HG02588 (cell line): ENCODE data around the gene TNFRSF12A.

ENCODE experiments used
- ATAC-seq: cut with Tn5 transposase; IDR thresholded peaks from one replicate; pipeline ENCODE4 v1.9.1; 2021; ENCODE audit warnings: mild to moderate bottlenecking, moderate library complexity; ENCODE audit not compliant: unreplicated experiment

TNFRSF12A gene, protein sequence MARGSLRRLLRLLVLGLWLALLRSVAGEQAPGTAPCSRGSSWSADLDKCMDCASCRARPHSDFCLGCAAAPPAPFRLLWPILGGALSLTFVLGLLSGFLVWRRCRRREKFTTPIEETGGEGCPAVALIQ

DNA sequence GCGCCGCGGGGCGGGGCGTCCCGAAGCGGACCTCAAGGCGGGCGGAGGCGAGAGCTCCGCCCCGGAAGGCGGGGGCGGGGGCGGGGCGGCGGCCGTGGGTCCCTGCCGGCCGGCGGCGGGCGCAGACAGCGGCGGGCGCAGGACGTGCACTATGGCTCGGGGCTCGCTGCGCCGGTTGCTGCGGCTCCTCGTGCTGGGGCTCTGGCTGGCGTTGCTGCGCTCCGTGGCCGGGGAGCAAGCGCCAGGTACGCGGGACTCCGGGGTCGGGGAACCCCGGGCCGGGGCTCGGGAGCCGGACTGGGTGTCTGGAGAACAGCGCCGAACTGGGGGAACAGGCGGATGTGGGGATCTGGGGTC lies at the start of gene TNFRSF12A:
Gene TNFRSF12A, plus strand, starts transcription at position 122 of the 357 bp plus-strand sequence. Its CDS starts 30 bp downstream, at position 152.
- no peak for ATAC-seq

DNA sequence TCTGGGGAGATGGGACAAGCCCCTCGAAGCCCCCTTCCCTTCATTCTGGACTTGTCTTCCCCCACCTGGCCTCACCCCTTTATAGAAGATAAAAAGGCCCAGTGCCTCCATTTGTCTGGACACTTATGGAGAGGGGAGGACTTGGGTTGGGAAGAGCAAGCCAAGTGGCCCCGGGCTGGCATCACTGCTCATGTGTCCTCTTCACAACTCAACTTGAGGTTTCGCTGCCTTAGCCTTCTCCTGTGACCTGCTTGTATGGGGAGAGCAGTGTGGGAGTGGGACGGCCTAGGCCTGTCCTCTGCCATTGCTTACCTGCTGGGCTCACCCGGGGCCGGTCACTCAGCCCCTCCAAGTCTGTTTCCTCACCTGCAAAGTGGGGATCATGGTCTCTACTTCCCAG lies 49.6 kb upstream of the TNFRSF12A start:
- no peak for ATAC-seq

DNA sequence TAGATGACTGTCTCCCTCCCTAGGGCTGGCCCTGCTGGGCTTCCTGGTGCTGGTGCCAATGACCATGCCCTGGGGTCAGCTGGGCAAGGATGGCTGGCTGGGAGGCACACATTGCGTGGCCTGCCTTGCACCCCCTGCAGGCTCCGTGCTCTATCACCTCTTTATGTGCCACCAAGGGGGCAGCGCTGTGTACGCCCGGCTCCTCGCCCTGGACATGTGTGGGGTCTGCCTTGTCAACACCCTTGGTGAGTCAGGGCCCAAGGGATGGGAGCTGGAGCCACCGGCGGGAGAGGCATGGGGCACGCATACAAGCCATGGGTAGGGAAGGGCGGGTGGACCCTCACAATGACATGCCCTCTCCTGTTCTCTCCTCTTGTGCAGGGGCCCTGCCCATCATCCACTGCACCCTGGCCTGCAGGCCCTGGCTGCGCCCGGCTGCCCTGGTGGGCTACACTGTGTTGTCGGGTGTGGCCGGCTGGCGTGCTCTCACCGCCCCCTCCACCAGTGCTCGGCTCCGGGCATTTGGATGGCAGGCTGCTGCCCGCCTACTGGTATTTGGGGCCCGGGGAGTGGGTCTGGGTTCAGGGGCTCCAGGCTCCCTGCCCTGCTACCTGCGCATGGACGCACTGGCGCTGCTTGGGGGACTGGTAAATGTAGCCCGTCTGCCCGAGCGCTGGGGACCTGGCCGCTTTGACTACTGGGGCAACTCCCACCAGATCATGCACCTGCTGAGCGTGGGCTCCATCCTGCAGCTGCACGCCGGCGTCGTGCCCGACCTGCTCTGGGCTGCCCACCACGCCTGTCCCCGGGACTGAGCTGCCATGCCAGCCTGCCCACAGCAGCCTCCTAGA lies 48.8 kb upstream of the TNFRSF12A start:
- ATAC-seq = no peak

DNA sequence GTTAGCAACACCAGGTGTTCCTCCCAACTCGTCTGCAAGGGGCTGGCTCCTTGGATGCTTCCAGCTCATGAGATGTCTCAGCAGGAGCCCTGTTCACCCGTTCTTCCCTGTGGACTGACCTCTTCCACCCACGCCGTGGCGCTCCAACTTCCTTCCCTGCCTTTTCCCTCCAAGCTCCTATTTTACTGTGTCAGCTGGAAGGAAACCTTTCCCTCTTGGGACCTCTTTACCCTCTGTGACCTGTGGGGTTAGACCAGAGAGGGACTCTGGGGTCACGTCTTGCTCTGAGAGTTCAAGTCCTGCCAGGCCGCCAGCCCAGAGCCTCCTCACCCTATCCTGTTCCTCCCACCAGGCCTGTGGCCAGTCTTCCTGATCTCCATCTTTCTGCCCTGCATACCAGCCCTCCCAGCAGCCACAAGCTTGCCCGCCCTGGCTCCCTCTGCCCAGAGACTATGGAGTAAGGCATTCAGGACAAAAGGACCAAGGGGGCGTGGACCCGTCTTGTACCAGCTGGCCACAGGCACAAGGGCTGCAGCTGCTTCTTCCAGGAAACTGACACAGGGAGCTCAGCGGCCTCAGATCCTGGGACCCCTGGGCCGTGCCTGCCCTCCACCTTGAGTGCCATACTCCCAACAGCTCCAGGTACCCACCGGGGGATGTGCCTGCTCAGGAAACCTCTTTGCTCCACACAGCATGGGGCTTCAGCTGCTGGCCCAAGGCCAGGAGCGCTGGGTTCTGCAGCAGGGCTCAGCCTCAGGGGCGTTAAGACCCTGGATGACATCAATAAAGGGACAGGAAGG lies 48.0 kb upstream of the TNFRSF12A start:
- no peak for ATAC-seq

DNA sequence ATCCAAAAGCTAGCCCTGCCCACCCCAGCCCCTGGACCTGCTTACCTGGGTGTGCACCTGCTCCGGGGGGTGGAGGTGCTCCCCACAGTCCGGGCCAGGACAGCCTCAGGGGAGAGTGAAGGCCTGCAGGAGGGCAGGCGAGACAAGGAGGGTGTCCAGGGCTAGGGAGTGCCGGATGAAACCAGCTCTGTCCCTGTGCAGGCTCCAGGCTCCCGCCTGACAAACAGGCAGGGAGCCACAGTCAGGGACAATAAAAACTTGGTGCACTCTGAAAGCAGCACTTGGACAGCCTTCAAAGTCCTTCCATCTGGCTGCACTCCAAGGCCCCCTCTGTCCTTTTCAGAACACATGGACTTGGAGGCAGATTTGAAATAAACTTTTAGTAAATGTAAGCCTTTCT lies 47.1 kb upstream of the TNFRSF12A start:
- no peak for ATAC-seq

DNA sequence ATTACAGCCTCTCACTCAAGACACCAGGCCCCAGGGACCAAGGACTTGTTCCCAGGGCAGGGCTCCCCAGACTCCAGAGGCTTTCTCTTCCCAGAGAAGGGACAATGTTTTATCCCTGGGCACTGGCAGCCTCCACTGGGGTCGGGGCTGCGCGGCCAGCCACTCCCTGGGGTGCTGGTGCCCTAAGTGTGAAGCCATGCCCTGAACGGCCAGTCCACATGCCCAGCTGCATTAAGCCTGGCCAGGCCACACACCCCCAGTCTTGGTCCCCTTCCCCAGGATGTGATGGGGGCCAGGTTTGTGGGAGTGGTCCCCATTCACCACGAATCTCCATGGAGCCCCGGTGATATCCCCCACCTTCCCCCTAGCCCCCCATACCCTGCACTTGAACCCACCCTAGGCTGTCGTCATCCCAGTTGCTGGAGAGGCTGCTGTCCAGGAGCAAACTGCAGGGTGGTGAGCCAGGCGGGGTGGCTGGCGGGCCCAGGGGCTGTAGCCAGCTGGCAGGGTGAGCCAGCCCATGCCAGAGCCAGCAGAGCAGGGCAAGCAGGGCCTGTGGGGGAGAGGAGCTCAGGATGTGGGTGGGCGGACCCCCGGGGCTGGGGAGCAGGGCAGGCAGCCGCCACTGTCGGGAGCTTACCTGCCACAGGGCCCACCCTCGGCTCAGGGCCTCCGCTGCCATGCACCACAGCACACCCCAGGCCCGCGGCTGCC lies 46.4 kb upstream of the TNFRSF12A start:
- ATAC-seq = no peak

DNA sequence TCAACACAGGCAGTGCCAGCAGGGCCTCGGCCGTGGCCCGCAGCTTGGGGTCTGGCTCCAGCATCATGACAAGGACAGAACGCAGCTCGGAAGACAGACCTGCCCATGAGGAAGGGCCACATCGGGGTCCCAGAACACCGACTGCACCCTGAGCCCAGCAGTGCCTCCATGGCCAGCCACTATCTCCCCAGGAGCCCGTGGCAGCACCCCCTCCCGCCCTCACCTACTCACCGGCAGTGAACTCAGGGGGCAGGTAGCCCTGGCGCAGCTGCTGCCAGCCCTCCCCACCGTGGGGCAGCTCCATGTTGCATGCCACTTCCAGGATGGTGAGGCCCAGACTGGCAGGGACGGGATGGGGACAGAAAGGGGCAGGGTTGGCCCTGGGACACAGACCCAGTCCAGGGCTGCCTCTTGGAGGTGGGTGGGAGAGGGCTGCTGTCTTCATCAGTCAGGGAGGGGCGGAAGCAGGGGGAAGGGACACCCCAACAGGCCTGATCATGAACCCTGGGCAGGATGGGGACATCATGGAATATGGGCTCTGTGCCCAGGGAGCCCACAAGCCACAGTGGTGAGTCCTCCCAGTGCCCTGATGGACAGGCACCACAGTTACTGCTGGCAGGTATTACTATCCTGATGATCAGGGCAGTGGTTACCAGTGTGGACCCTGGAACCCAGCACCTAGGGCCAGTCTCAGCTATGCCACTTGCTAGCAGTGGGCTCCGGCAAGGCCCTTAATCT lies 45.7 kb upstream of the TNFRSF12A start:
- no peak for ATAC-seq

DNA sequence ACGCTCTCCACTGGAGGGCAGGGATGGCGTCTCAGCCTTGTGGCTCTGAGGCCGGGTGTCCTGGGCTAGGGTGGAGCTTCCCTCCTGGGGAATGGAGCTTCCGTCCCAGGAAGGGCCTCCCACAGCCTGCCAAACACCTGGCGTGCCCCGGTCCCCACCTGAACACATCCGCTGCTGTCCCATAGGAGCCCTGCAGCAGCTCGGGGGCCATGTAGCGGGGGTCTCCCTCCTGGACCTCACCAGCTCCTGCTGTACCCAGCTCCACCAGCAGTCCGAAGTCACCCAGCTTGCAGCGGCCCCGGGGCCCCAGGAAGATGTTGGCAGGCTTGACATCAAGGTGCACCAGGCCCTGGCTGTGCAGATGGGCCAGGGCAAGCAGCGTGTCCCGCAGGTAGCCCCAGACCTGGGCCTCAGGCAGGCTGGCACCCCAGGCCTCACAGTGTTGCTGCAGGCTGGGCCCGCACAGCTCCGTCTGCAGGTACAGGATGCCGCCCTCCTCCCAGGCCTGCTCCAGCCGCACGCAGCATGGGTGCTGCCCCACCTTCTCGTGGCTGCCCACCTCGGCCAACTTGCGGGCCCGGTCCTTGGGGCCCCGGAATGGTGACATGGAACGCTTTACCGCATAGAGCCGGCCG lies 44.9 kb upstream of the TNFRSF12A start:
- ATAC-seq = no peak

DNA sequence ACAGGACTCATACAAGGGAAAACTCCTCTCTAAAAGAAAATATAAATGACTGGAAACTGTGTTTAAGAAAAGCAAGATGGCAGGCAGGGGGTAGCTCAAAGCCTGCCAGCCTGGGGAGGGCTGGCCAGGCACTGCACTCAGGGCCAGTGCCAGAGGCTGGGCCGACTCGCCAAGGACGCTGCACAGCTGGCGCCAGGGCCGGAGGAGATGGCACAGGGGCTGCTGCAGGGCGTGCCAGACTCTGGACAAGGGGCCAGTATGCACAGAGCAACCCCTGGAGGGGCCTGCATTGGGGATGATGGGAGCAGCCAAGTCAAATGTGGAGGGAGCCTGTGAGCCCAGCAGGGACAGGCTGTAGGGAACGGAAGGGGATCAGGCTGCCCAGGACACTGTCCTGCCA lies 44.0 kb upstream of the TNFRSF12A start:
- no peak for ATAC-seq

DNA sequence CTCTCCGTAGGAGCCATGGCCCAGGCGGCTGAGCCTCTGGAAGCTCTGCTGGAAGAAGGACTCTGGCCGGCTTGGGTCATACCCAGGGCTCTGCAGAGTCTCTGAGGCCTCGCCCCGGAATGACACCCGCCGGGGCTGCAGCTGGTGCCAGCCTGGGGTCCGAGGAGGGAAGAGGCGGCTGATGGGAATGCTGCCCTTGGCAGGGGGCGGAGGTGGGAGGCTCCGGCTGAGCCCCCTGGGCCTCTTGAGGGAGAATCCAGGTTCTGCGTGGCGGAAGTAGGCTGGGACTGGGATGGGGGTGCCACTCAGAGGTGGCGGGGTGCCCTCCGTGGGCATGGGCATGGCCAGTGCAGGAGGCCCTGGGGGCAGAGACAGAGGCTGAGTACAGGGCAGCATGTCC lies 43.5 kb upstream of the TNFRSF12A start:
- ATAC-seq = no peak

DNA sequence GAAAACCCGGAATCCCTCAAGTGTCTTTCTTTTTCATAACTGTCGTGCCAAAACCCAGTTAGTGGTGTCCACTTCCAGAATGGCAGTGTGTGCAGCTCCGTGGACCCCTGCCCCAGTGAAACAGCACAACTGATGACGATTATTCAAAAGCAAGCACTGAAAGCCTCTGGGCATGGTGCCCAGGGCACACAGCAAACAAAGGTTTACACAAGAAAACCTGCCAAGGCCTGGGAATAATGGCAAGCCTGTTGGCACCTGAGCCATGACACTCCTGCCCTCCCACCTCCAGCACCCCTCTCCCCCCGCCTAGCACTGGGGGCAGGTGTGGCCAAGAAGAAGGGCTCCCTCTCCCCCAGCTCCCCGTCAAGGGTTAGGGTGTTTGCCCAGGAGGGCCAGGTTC lies 42.7 kb upstream of the TNFRSF12A start:
- no peak for ATAC-seq

DNA sequence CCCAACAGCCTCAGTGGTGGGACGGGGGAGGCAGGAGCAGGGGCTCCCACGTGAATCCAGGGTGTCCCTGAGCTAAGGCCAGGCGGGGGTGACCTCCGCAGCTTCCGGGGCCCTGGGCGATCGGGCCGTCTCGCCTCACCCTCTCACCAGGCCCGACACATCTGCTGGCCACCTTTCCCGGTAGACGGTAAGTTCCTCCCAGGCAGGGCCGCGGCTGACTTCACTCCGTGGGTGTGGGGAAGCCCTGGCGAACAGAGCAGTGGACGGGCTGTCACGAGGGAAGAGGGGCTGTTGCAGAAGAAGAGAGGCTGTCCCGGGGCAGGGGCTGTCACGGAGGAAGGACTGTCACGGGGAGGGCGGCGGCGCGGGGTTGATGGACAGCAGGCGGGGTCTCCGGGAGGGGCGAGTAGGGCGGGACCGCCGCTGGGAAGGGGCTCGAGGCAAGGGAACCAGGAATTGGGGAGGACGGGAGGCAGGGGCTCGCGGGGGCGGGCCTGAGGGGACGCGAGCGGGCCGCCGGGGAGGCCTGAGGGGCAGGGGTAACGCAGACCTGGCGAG lies 40.4 kb upstream of the TNFRSF12A start:
- ATAC-seq = no peak

DNA sequence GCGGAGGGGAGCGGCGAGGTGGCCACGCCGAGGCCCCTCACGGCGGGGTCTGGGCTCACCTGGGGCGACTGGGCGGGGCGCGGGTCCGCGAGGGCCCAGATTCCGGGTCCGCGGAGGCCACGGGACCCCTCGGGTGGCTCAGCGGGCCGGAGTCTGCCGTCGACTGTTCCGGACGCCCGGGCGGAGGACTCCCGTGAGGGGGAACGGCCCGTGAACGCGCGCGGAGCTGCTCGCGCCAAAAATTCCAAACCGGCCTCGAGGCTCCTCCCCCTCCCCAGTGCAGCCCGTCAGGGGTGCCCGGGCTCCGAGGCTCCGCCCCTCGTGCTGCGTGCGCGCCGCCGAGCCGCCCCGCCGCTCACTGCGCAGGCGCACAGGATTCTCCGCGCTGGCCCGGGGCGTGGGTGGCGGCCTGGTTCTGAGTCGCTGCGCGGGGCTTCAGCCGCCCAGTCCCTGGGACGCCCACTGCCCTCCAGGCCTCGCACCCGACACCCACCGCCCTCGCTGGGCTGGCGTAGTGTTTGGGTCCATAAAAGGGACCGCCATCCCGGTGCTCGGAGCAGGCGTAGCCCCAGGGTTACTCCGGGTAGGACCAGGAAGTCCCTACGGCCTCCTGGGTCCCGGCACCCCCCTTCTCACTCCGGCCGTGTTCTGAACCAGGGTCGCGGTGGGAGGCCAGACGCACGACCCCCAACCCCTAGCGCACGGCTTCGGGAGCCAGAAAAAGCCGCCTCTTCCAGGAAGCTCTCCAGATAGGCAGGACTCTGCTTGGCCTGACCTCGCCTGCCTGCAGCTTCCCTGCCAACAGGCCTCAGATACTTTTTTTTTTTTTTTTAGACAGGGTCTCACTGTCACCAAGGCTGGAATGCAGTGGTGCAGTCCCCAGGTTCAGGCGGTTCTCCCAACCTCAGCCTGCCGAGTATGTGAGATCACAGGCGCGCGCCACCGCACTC lies 39.7 kb upstream of the TNFRSF12A start, which contains the start of gene PKMYT1:
Gene PKMYT1, minus strand, starts transcription at position 220 of the 950 bp plus-strand sequence. CDS start 789 bp downstream, outside the sequence.
- peak; percentile 67 for ATAC-seq

DNA sequence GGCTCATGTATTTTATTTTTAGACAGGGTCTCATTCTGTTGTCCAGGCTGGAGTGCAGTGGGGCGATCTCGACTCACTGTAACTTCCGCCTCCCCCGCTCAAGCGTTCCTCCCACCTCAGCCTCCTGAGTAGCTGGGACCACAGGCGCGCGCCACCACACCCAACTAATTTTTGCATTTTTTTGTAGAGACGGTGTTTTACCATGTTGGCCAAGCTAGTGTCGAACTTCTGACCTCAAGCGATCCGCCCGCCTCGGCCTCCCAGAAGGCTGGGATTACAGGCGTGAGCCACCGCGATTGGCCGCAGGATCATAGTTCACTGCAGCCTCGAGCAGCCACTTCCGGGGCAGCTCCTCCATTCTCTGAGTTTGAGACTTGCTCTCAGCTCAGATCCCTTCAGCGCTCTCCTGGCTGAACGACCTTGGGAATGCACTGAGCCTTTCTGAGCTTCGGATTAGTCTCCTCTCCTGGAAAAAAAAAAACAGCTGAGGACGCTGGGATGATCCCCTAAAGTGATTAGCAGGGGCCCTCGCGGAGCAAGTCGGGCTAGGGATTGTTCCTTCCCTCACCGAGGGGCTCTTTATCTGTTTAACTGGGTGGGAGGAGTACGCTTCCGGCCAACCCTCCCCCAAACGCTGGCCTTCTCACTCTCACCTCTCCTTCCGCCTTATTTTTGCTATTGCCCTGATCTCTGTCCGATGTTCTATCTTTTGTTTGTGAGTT lies 38.8 kb upstream of the TNFRSF12A start:
- ATAC-seq = no peak

DNA sequence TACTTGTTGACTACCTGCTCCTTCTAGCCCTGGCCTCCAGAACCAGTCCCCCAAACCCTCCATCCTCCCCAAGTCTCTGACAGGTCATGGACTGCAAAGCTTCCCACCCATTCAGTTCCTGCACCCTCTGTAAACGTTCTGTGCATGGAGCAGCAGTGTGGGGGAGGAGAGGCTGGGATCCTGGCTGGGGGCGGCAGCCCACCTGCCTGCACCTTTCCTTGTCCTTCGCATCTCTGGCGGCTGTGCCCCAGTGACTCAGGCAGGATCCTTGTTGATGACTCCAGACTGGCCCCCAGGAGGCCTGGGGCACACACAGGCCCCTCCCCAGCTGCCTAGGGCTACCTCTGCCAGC lies 38.3 kb upstream of the TNFRSF12A start:
- ATAC-seq = no peak

DNA sequence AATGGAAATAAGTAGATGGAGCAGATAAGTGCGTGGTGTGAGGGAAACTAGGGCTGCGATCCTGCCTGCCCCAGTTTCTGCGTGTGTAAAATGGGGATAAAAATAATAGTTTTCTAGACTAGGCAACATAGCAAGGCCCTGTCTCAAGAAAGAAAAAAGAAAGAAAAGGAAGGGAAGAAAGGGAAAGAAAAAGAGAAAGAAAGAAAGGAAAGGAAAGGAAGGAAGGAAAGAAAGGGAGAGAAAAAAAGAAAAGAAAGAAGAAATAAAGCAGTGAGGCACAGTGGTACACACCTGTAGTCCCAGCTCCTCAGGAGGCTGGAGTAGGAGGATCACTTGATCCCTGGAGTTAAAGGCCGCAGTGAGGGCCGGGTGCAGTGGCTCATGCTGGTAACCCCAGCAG lies 37.8 kb upstream of the TNFRSF12A start:
- no peak for ATAC-seq

DNA sequence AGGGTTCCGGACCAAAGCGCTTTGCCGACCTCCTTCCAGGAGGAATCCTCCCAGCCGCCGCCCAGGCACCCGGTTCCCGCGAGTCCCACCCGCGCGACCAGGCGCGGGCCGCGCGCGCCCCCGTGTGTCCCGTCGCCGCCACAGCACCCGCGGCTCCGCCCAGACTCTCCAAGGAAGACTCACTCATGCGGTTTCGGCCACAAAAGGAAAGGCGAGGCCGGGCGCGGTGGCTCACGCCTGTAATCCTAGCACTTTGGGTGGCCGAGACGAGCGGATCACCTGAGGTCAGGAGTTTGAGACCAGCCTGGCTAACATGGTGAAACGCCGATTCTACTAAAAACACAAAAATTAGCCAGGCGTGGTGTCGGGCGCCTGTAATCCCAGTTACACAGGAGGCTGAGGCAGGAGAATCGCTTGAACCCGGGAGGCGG lies 36.4 kb upstream of the TNFRSF12A start:
- no peak for ATAC-seq

DNA sequence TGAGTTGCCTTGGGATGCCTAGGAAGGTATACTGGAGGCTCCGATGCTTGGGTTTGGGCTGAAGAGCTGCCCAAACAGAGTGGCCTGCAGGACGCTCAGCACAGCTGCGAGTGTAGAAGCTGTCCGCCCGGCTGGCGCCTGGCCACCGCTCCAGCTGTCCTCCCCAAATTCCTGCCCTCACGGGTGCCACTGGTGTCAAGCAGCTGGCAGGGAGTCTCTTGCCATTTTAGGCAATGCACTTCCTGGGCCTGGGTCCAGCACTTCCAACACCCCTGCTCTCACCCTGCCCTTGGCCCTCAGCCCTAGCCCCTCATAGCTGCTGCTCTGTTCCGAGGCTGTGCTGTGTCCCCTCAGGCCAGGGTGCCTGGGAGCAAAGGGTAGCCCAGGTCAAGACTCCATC lies 34.7 kb upstream of the TNFRSF12A start:
- ATAC-seq = no peak
